Smooth muscle cell (in vitro differentiated cells): ENCODE data around the gene CDH5. TPM values are rescaled to one million over a fixed set of nuclear protein-coding genes. Genes with fewer than 3 reads are reported as not detected.

ENCODE experiments used
- DNase-seq: peaks from one replicate; lab custom pipeline; 2025; ENCODE audit not compliant: unreplicated experiment; lab: John Stamatoyannopoulos, UW
- H2AFZ ChIP-seq: fragments of 200-600 bp; sonication (generic); 2 replicates; pipeline ENCODE4 v1.6.0; 2016; ENCODE audit warnings: antibody characterized with exemption, low read depth, mild to moderate bottlenecking
- H3F3A ChIP-seq: fragments of 200-600 bp; sonication (generic); 2 replicates; pipeline ENCODE4 v1.6.0; 2017; ENCODE audit warnings: antibody characterized with exemption, low read depth
- H3K27ac ChIP-seq: fragments of 200-600 bp; sonication (generic); 2 replicates; pipeline ENCODE4 v1.5.1; 2016; ENCODE audit warnings: low read depth, mild to moderate bottlenecking
- H3K27me3 ChIP-seq: fragments of 200-600 bp; sonication (generic); 2 replicates; pipeline ENCODE4 v1.6.1; 2016; ENCODE audit warnings: low read depth, mild to moderate bottlenecking
- H3K36me3 ChIP-seq: fragments of 200-600 bp; sonication (generic); 2 replicates; pipeline ENCODE4 v1.5.1; 2016; ENCODE audit warnings: low read depth
- H3K4me1 ChIP-seq: fragments of 200-600 bp; sonication (generic); 2 replicates; pipeline ENCODE4 v1.5.1; 2016; ENCODE audit warnings: low read depth
- H3K4me2 ChIP-seq: fragments of 200-600 bp; sonication (generic); 2 replicates; pipeline ENCODE4 v1.6.0; 2016; ENCODE audit warnings: mild to moderate bottlenecking
- H3K4me3 ChIP-seq: fragments of 200-600 bp; sonication (generic); 2 replicates; pipeline ENCODE4 v1.5.1; 2016; ENCODE audit warnings: mild to moderate bottlenecking
- H3K79me2 ChIP-seq: fragments of 200-600 bp; sonication (generic); 2 replicates; pipeline ENCODE4 v1.6.0; 2016; ENCODE audit warnings: low read depth, mild to moderate bottlenecking
- H3K9ac ChIP-seq: fragments of 200-600 bp; sonication (generic); 2 replicates; pipeline ENCODE4 v1.6.0; 2016; ENCODE audit warnings: low read depth
- H3K9me3 ChIP-seq: fragments of 200-600 bp; sonication (generic); replicated peaks from 2 replicates; pipeline ENCODE4 v1.5.1; 2016; ENCODE audit warnings: low read depth
- H4K20me1 ChIP-seq: fragments of 200-600 bp; sonication (generic); 2 replicates; pipeline ENCODE4 v1.6.0; 2016; ENCODE audit warnings: low read depth
- CTCF ChIP-seq: fragments of 200-600 bp; sonication (generic); IDR thresholded peaks from 2 replicates; pipeline ENCODE4 v1.5.1; 2017; ENCODE audit warnings: borderline replicate concordance, mild to moderate bottlenecking, antibody characterized with exemption; ENCODE audit not compliant: insufficient read depth, poor library complexity, severe bottlenecking
- WGBS: methylation state at CpG from one replicate; pipeline ENCODE4 v1.1.7; 2016; ENCODE audit warnings: low lambda C conversion rate; 5-methylcytosine and 5-hydroxymethylcytosine counted together
- polyA plus RNA-seq: library from polyadenylated mRNA; unstranded; fragments of >200 nt; fragmentation: Nextera tagmentation; extraction: Ambion mirVana; gene quantifications from 2 replicates; pipeline ENCODE4 v1.2.1, GENCODE V29; 2016
- total RNA-seq: library from RNA; depleted of rRNA; stranded (reverse); fragments of >200 nt; gene quantifications from 2 replicates; pipeline ENCODE4 v1.2.3, GENCODE V29; 2014

CDH5 gene
- total and polyA plus RNA-seq, 2 experiments from 2014 or later, result not detected

GRCh38 chr16:66397736-66398433, 31.4 kb downstream of the CDH5 start:
- no peak overlapping the region for H2AFZ ChIP-seq
- no peak for TF ChIP-seq CTCF
- no peaks in the 10 kb centered on the region for H3K36me3 ChIP-seq
- no peak overlapping the region for H3K27ac ChIP-seq
- no peak overlapping the region for H3K4me3 ChIP-seq
- no peaks in the 10 kb centered on the region for H3K9me3 ChIP-seq
- H3F3A ChIP-seq, result no peaks in the 10 kb centered on the region
- no peak overlapping the region for H3K9ac ChIP-seq
- H4K20me1 ChIP-seq, result no peaks in the 10 kb centered on the region
- DNase-seq, result no peak
- H3K4me2 ChIP-seq, result no peak overlapping the region
- H3K79me2 ChIP-seq, result no peaks in the 10 kb centered on the region
- no peaks in the 10 kb centered on the region for H3K27me3 ChIP-seq
- WGBS, result 96% methylated on average over 5 of the region's 5 CpGs
- no peaks in the 10 kb centered on the region for H3K4me1 ChIP-seq

- Histone ChIP-seq H3K4me3 (no peak overlapping the region), H3K9me3 (no peaks in the 10 kb centered on the region), H3F3A (no peaks in the 10 kb centered on the region), H3K79me2 (no peaks in the 10 kb centered on the region), H3K9ac (no peak overlapping the region), H3K27me3 (no peaks in the 10 kb centered on the region), H3K4me1 (no peaks in the 10 kb centered on the region), H3K27ac (no peak overlapping the region), H3K36me3 (no peaks in the 10 kb centered on the region), H2AFZ (no peak overlapping the region), H4K20me1 (no peaks in the 10 kb centered on the region), H3K4me2 (no peak overlapping the region)
- TF ChIP-seq CTCF, result no peak
- 93% methylated on average over 3 of the region's 3 CpGs for WGBS
- no peak for DNase-seq
These were observed 32.5 kb downstream of the CDH5 start for GRCh38 chr16:66399031-66399430.

GRCh38 chr16:66399930-66400329, 33.4 kb downstream of the CDH5 start:
- H3K36me3 ChIP-seq, result no peaks in the 10 kb centered on the region

More at GRCh38 chr16:66399930-66400329, 33.4 kb downstream of the CDH5 start:
- Histone ChIP-seq H3F3A (no peaks in the 10 kb centered on the region), H3K4me2 (no peak overlapping the region), H4K20me1 (no peaks in the 10 kb centered on the region), H3K9me3 (no peaks in the 10 kb centered on the region), H3K4me3 (no peak overlapping the region), H2AFZ (no peak overlapping the region), H3K27ac (no peak overlapping the region), H3K4me1 (no peaks in the 10 kb centered on the region), H3K27me3 (no peaks in the 10 kb centered on the region), H3K9ac (no peak overlapping the region), H3K79me2 (no peaks in the 10 kb centered on the region)
- WGBS, result 73% methylated on average over 3 of the region's 3 CpGs
- no peak for DNase-seq
- no peak for TF ChIP-seq CTCF
